ENCODE measurements around the gene RXRA. TPM values are rescaled to one million over a fixed set of nuclear protein-coding genes. Genes with fewer than 3 reads are reported as not detected.

The RXRA gene
- total RNA-seq, 4 donors from 2014 or later, result 41.8 to 83.1 (median 50.4) TPM

- Histone ChIP-seq H3K4me1 (no peaks in the 10 kb centered on the region), H3K27me3 (peaks cover 0 to 48% (median 0%) of the 10 kb centered on the region in 4 donors), H3K36me3 (no peaks in the 10 kb centered on the region), H3K4me3 (no peak overlapping the region), H3K9me3 (no peaks in the 10 kb centered on the region), H3K27ac (no peak overlapping the region)
- DNase-seq, result no peak
- intact Hi-C loops (cut with DNase I), result no loop called here
- TF ChIP-seq POLR2A (IDR thresholded peaks at IDR 0.05), result no peak
- no peak for TF ChIP-seq CTCF (IDR thresholded peaks at IDR 0.05)
- WGBS, 2 donors, result 0% methylated on average over 1 of the region's 16 CpGs; no CpG with 5 or more reads in 1 of the 2 donors
Observed at GRCh38 chr9:134486143-134486591, 159.9 kb downstream of the RXRA start.

- no peak for DNase-seq
- Histone ChIP-seq H3K36me3 (no peaks in the 10 kb centered on the region), H3K27me3 (peaks cover 0 to 53% (median 0%) of the 10 kb centered on the region in 4 donors), H3K9me3 (no peaks in the 10 kb centered on the region), H3K4me1 (peaks cover 0 to 2% (median 0%) of the 10 kb centered on the region in 3 donors), H3K27ac (no peak overlapping the region), H3K4me3 (no peak overlapping the region)
- intact Hi-C loops (cut with DNase I), result no loop called here
- no peak for TF ChIP-seq POLR2A (IDR thresholded peaks at IDR 0.05)
- no peak for TF ChIP-seq CTCF (IDR thresholded peaks at IDR 0.05)
- 82 to 87% methylated on average over 14 to 15 of the region's 16 CpGs for WGBS, 2 donors
Observed at GRCh38 chr9:134486596-134486995, 160.3 kb downstream of the RXRA start.

Small RNA genes within 50 kb of the gene (small RNA-seq; reads per million reads assigned to genes)
- gene MIR4669, result 0 reads per million in 4 donors

Other genes starting within 250 kb of the RXRA start
- 10 to 100 TPM; 15.4 to 26.8 (median 23.1) TPM for gene WDR5, start 190.4 kb upstream of the RXRA start, total RNA-seq
- gene RNU6ATAC, start 161.9 kb upstream of the RXRA start, total RNA-seq, result not detected